SHP77 (cell line): ENCODE results near the gene LMAN2.
"Not testable (repeated sequence)": the region's sequence is repeated elsewhere in the genome, so short reads cannot be mapped to it uniquely, and the experiment has no call there.

Experiments used
- DNase-seq, 2 experiments: peaks; one replicate each; lab custom pipeline; 2025; lab: John Stamatoyannopoulos, UW

LMAN2 gene

DNA sequence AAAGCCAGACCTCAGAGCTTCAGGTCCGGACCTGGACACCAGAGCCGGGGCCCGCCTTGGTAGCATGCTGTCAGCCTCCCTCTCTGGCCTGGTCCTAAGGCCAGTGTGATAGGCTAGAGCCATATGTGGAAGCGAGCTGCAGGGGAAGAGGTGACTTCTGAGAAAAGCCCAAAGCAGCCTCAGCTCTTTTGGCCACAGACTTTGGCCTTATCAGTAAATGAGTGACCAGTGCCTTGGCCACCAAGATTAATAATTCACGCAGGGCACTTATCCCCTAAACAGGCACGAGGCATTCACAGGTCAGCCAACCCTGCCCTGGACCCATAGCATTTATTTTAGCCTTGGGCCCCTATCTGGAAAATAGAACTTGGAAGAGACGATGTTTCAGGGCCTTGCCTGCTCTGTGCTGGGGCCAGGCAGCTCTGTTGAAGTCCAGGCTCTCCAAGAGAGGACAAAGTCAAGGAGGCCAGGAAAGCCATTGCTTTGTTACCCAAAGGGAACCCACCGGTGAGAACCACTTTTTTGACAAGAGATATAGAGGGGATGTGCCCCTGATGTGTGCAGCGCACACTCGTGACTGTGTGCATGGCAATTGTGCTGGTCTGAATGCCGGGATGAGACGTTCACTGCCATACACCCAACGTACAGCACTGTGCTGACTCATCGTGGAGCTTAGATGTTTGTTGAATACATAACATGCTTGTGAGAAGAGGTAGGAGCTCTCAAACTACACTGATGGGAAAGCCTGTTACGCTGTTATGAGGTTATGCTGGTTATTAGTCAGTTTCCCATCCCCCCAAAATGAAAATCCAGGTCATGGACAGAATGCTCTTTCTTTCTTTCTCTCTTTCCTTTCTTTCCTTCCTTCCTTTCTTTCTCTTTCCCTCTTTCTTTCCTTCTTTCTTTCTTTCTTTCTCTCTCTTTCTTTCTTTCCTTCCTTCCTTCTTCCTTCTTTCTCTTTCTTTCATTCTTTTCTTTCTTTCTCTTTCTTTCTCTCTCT, 27.7 kb upstream of the LMAN2 start:
- peak in 1 of 2 experiments; percentile 15 for DNase-seq

GRCh38 chr5:177377851-177378776, 26.6 kb upstream of the LMAN2 start:
- no peak for DNase-seq

- DNase-seq, result no peak
Measured at GRCh38 chr5:177376107-177376506, 24.6 kb upstream of the LMAN2 start.

DNA sequence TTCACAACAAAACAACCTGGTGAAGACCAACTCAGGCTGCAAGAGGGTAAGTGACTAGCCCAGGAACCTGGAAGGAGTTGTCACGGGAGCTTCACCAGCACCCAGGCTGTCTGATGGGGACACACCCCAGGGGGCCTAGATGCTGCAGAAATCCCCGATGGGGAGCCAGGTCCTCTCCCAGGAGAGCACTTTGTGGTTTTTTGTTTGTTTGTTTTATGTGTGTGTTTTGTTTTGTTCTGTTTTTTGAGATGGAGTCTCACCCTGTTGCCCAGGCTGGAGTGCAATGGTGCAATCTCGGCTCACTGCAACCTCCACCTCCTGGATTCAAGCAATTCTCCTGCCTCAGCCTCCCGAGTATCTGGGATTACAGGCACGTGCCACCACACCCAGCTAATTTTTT, 24.0 kb upstream of the LMAN2 start:
- DNase-seq, result not testable (repeated sequence)

GRCh38 chr5:177374211-177374610, 22.7 kb upstream of the LMAN2 start:
- no peak for DNase-seq

GRCh38 chr5:177373806-177374205, 22.3 kb upstream of the LMAN2 start:
- no peak for DNase-seq

DNA sequence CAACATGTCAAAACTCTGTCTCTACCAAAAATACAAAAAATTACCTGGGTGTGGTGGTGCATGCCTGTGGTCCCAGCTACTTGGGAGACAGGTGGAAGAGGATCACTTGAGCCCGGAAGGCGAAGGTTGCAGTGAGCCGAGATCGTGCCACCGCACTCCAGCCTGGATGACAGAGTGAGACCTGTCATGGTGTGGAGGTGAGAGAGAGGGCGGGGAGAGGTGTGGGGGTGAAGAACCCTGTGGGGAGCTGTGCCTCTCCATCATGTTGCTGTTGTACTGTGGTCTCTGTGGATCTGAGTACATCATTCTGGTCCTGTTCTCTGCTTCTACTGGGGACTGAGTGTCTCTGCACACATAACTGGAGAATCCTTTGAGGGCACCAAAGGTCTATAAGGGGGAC, 21.4 kb upstream of the LMAN2 start:
- no peak for DNase-seq

- DNase-seq, result no peak
Measured at GRCh38 chr5:177372034-177372896, 20.8 kb upstream of the LMAN2 start.

- DNase-seq, result no peak
Measured at GRCh38 chr5:177371120-177372033, 19.9 kb upstream of the LMAN2 start.

DNA sequence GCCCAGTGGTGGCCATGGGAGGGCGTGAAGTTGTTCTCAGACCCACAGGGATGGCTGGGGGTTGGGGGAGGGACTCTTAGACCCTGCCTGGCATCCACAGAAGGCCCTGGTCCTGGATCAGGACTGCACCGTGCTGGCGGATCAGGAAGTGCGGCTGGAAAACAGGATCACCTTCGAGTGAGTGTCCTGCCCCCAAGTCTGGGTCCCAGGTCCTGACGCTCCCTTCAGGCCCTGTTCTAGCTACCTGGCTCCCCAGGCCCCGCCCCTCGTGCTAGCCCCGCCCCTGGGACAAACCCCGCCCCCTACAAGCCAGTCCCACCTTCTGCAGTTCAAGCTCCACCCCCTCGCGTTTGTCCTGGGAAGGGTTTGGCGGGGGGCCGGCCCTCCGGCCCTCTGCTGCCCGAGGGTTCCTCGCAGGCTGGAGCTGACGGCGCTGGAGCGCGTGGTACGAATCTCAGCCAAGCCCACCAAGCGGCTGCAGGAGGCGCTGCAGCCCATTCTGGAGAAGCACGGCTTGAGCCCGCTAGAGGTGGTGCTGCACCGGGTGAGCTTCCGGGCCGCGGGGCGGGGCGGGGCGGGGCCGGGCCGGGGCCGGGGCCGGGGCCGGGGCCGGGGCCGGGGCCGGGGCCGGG, 19.1 kb upstream of the LMAN2 start:
- no peak for DNase-seq

DNA sequence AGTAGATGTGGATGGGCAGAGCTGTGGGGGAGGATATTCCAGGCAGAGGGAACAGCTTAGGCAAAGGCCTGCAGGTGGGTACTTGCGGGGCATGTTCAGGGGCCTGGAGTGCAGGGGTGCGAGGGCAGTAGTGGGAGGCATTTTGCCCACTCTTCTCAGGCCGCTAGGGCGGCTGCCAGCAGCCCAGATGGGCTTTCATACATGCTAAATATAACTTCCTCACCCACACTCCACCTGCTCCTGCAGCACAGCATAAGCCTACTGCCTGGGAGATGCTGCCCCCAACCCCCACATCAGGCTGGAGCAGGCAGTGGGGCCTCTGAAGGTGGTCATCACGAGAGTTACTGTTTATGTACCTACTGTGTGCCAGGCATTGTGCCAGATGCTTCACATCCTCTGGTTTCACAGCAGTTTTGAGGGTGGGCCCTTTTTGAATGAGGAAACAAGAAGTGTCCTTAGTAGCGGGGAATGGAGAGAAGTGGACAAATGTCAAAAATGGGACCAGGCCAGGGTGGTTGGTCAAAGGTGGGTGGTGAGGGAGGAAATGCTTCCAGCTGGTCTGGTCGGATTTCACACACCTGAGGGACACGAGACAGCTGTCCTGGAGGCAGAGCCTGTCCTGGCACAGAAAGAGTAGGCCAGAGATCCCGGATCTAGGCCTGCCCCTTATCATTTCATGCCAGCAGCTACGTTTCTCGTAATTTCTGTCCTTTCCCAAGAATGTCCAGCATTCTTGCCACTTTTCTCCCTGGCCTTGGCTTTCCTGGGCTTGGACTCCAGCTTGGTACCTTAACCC, 18.4 kb upstream of the LMAN2 start:
- no peak for DNase-seq

DNA sequence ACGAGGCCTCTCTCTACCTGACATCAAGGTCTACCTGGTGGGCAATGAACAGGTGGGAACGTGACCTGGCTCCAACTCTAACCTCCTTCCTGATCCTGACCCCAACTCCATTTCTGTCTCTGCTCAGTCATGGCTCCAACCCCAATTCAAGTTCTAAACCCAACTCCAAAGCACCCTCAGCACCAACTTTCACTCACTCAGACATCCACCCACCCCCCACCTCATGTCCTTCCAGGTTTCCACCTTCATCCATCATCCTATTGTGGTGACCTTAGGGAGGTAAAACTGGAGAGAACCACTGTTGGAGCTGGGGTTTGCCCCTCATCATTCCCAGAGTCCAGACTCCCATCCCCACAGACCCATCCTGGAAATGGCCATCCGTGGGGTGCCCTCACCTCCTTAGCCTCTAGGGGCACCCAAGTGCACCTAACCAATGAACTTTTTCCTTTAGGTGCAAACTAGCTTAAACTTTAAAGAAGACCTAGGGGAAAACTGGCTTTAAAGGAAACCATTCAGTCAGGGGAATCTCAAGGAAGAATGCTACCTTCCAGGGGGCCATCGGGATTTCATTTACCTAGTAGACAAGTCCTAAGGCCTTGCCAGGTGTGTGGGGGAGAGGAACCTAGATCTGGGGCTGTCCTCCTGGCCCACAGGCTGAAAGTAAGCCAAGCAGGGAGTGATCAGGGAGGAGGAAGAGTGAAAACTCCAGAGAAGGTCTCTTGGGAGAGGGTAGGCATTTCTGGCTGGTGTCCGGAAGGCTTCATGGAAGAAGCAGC, 17.6 kb upstream of the LMAN2 start:
- DNase-seq, result peak in 1 of 2 experiments; percentile 15

GRCh38 chr5:177367981-177368868, 16.8 kb upstream of the LMAN2 start:
- no peak for DNase-seq

DNA sequence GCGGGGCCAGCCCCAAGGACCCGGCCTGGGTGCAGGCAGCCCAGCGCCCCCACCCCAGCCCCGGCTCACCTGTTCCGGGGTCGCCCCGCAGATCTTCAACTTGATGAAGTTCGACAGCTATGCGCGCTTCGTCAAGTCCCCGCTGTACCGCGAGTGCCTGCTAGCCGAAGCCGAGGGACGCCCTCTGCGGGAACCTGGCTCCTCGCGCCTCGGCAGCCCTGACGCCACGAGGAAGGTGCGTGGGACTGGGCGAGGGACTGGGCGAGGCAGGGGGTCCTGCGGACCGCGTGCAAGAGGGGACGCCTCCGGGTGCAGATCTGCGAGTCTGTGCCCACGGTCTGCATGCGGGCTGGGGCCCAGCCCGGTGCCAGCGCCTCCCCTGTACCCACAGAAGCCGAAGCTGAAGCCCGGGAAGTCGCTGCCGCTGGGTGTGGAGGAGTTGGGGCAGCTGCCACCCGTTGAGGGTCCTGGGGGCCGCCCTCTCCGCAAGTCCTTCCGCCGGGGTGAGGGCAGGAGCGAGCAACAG, 15.9 kb upstream of the LMAN2 start:
- no peak for DNase-seq

DNA sequence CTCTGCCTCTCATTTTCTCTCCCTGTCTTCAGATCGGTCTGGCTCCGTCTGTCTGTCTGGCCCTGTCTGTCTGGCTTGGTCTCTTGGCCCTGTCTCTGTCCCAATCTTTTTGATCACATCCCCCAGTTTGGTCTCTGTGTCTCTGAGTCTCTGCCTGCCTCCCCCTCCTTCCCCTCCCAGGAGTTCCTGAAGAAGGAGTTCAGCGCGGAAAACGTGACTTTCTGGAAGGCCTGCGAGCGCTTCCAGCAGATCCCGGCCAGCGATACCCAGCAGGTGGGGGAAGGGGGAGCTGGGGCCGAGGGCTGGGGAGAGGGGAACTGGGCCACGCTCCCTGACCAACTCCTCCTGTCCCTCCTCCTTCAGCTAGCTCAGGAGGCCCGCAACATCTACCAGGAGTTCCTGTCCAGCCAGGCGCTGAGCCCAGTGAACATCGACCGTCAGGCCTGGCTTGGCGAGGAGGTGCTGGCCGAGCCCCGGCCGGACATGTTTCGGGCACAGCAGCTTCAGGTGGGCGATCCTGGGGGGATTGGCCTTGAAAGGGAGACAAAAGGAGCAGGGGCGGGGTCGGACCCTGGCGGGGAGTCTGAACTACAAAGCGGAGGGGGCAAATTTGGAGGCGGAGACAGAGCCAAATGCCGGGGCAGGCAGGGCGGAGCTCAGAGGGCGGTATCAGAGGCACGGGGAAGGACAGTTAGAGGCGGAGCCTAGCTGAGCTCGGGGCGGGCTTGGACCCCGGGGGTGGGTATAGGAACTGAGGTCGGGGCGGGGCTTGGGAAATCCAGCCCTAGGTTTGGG, 15.3 kb upstream of the LMAN2 start:
- no peak for DNase-seq

DNA sequence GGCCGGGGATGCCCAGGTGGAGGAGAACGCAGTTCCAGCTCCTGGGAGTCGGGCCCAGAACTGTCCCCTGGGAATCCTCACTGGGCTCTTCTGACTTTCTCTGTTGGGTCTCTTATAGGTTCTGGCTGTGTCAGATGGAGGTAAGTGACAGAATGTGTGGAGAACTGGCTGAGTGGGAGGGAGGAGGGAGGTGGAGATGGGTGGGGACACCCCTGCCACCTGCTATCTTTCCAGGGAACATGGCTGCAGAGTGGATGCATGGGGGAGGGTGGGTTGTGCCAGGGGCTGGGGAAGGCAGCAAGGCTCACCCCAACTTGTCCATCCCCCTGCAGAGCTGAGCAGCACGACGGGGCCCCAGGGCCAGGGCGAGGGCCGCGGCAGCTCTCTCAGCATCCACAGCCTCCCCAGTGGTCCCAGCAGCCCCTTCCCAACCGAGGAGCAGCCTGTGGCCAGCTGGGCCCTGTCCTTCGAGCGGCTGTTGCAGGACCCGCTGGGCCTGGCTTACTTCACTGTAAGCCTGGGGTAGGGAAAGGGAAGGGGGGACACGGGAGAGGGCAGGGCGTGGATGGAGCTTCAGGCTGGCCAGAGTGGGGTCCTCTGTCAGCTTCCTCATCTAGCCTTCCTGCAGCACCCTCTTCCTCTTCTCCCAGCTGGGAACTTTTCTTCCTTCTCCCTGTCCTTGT, 14.5 kb upstream of the LMAN2 start:
- DNase-seq, result no peak
